ENCODE measurements around the gene ZNF77. TPM values are rescaled to one million over a fixed set of nuclear protein-coding genes. Genes with fewer than 3 reads are reported as not detected.

The ZNF77 gene
- total and polyA plus RNA-seq, 8 donors: 3.4 to 10.3 (median 9.3) TPM

DNA sequence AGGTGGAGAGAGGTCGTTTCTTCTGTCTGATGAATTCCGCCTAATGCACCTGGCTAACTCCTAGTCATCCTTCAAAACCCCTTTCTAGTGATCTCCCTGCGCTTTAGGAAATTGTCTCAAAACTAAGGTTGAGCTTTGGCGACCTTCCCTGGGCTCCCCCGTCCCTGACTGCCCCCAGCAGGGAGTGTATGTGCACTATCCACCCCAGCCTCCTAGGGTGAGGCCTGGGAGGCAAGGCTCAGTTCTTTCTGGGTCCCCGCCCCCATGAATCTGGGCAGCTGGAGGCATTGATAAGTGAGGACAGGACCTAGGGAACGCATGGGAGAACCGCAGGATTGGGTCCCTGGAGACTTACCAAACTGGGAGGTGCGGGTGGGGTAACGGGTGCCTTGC lies 33.0 kb upstream of the ZNF77 start:
- Histone ChIP-seq H3K27ac (peak overlapping the region in 1 of 2 donors; percentile 65), H3K4me1 (peaks cover 24 to 57% of the 10 kb centered on the region in 2 donors), H3K36me3 (no peaks in the 10 kb centered on the region), H3K9me3 (no peaks in the 10 kb centered on the region), H3K27me3 (peaks cover 0 to 5% of the 10 kb centered on the region in 2 donors), H3K4me3 (peak overlapping the region in 1 of 2 donors; percentile 49)
- intact Hi-C loops (cut with DNase I): no loop called here
- TF ChIP-seq, protein P1, sequence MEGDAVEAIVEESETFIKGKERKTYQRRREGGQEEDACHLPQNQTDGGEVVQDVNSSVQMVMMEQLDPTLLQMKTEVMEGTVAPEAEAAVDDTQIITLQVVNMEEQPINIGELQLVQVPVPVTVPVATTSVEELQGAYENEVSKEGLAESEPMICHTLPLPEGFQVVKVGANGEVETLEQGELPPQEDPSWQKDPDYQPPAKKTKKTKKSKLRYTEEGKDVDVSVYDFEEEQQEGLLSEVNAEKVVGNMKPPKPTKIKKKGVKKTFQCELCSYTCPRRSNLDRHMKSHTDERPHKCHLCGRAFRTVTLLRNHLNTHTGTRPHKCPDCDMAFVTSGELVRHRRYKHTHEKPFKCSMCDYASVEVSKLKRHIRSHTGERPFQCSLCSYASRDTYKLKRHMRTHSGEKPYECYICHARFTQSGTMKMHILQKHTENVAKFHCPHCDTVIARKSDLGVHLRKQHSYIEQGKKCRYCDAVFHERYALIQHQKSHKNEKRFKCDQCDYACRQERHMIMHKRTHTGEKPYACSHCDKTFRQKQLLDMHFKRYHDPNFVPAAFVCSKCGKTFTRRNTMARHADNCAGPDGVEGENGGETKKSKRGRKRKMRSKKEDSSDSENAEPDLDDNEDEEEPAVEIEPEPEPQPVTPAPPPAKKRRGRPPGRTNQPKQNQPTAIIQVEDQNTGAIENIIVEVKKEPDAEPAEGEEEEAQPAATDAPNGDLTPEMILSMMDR (IDR thresholded peaks at IDR 0.05): no peak
- ATAC-seq (peak; percentile 0), DNase-seq (no peak)

DNA sequence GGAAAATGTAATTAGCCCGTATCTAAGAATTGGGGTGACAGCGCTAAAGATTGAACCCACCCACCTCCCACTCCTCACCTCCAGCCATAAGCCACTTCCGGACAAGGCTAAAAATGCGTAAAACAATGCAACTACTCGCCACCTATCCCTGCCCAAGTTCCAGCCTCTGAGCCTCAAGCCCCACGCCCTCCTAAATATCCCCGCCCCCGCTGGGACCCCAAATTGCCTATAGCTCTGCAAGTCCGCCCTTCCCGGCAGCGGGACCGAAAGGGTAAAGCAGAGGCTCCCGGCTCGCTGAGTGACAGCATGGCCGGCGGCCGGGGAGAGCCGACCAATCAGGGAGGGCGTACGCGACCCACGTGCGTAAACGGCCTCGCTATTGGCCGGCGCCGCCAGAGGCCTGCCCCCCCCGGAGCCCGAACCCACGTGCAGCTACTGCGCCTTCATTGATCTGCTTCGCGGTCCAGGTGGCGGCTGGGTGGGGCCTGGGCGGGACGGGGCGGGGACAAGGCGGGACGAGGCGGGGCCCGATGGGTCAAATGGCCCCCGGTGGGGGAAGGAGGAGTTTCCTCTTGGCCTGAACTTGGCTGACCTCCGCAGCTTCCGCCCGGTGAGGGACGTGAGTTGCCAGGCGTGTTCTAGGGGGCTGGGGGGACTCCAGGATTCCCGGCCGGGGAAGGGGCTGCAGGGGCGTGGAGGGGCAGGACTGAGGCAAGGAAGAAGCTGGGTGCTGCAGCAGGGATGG lies 32.4 kb upstream of the ZNF77 start, which contains the start of gene TLE6:
TSS of gene TLE6 (plus strand) at position 564 of the 745 bp plus-strand sequence. CDS start 670 bp downstream, outside the sequence.
- no peaks in the 10 kb centered on the region for H3K9me3 ChIP-seq
- intact Hi-C loops (cut with DNase I): no loop called here
- TF ChIP-seq, protein P1 (IDR thresholded peaks at IDR 0.05): no peak
- H3K27ac ChIP-seq: peak within 1 kb of the TSS in 1 of 2 donors; percentile 65
- H3K27me3 ChIP-seq: no peaks in the 10 kb centered on the region
- H3K4me1 ChIP-seq: peaks cover 20 to 56% of the 10 kb centered on the region in 2 donors
- ATAC-seq: peak; percentile 93
- peak; percentile 90 to 96 (median 95) for DNase-seq
- H3K4me3 ChIP-seq: peak within 1 kb of the TSS; percentile 33 to 49
- no peaks in the 10 kb centered on the region for H3K36me3 ChIP-seq

DNA sequence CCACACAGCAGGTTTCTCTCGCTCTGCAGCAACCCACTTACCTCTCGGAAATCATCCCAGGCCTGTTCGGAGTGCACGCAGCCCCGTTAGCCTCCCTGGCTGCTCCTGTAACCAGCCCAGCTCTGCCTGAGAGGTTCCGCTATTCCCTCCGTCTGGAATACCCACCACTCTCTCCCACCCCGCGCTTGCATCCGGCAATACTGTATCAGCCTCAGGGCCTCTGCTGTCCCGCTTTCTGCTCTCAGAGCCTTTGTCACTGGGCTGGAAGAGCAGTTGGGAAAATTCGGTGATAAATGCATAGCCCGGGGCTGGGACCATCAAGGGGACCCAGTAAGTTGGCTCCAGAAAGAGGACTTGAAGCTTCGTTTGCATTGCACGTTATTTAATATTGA lies 31.8 kb upstream of the ZNF77 start:
- peak in 1 of 4 donors; percentile 23 for DNase-seq
- TF ChIP-seq, protein P1 (IDR thresholded peaks at IDR 0.05): no peak
- H3K4me3 ChIP-seq: peak overlapping the region; percentile 33 to 49
- H3K4me1 ChIP-seq: peaks cover 26 to 61% of the 10 kb centered on the region in 2 donors
- ATAC-seq: peak; percentile 4
- no peaks in the 10 kb centered on the region for H3K36me3 ChIP-seq
- H3K9me3 ChIP-seq: no peaks in the 10 kb centered on the region
- H3K27me3 ChIP-seq: no peaks in the 10 kb centered on the region
- intact Hi-C loops (cut with DNase I): no loop called here
- peak overlapping the region in 1 of 2 donors; percentile 65 for H3K27ac ChIP-seq

DNA sequence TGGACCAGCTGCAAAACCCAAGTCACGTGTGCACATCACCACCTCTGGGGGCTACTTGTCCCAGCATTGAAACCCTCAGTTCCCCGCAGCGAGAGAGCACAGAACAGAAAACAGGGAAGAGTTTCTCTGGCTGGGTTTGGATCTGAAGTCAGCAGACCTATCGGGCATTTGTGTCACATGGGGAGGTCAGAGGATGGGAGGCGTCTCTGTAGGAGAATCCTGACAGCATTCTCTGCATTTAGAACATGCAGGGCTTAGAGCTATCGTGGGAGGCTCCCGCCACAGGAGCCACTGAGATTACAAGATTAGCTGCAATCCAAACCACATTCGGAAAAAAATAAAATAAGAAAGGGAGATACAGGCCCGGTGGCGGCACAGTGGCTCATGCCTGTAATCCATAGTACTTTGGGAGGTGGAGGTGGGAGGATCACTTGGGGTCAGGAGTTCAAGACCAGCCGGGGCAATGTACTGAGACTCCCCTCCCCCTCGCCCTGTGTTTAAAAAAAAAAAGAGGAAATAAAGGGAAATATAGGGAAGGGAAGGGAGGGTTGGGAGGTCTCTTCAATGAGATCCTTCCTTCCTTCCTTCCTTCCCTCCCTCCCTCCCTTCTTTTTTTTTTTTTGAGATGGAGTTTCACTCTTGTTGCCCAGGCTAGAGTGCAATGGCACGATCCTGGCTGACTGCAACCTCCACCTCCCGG lies 29.7 kb upstream of the ZNF77 start:
- Histone ChIP-seq H3K9me3 (no peaks in the 10 kb centered on the region), H3K4me1 (peaks cover 32 to 76% of the 10 kb centered on the region in 2 donors), H3K4me3 (no peak overlapping the region), H3K36me3 (no peaks in the 10 kb centered on the region), H3K27me3 (no peaks in the 10 kb centered on the region), H3K27ac (peak overlapping the region; percentile 42 to 51)
- ATAC-seq (peak; percentile 6), DNase-seq (peak in 2 of 4 donors; percentile 27 to 71)
- intact Hi-C loops (cut with DNase I): no loop called here
- TF ChIP-seq, protein P1 (IDR thresholded peaks at IDR 0.05): no peak

DNA sequence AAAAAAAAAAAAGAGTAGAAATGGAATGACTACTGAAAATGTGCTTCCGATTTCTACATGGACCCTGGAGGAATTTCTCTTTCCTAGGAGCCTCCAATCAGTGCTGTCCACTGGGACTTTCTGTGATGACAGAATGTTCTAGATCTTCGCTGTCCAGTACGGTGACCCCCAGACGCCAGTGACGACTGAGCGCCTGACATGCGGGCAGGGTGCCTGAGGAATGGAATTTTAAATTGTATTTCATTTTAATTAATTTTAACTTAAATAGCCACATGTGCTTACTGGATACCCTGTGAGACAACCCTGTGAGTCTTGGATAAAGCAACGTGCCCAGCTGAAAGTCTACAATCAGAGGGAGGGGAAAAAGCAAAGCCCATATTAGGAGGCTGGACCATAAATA lies 28.5 kb upstream of the ZNF77 start:
- Histone ChIP-seq H3K27ac (peak overlapping the region; percentile 51 to 85), H3K4me3 (no peak overlapping the region), H3K27me3 (no peaks in the 10 kb centered on the region), H3K4me1 (peaks cover 35 to 84% of the 10 kb centered on the region in 2 donors), H3K9me3 (no peaks in the 10 kb centered on the region), H3K36me3 (no peaks in the 10 kb centered on the region)
- ATAC-seq: no peak
- intact Hi-C loops (cut with DNase I): no loop called here
- TF ChIP-seq, protein P1 (IDR thresholded peaks at IDR 0.05): no peak
- DNase-seq: no peak
